ENCODE measurements around the gene RASL10A.

- no peak for TF ChIP-seq CTCF (conservative IDR thresholded peaks at IDR 0.05 in 1 of 2, IDR thresholded peaks at IDR 0.05 in 1 of 2; ENCODE audit: extremely low read depth in 1 of 2, insufficient read depth in 1 of 2, low read depth in 1 of 2, low read length in 2 of 2)
- no peak for TF ChIP-seq EZH2 (IDR thresholded peaks at IDR 0.05; ENCODE audit: borderline replicate concordance, low read length)
Measured at GRCh38 chr22:29302681-29303465, 12.6 kb downstream of the RASL10A start.

Measured in mammary epithelial cell (primary cell).